T-cell (primary cell): ENCODE measurements around the gene HCRTR2. TPM values are rescaled to one million over a fixed set of nuclear protein-coding genes. Genes with fewer than 3 reads are reported as not detected.

Experiments
- total RNA-seq, 35 experiments: library from RNA in 6 of 35; stranded (reverse) in 6 of 35; fragments of 120-200 nt in 1 of 35; gene quantifications; one replicate each; pipeline versions ENCODE4 v1.2.1 to v1.2.4 and lab custom pipeline; 2013 to 2026

The HCRTR2 gene
- total RNA-seq, 5 donors from 2014 or later (not counting 1 experiment from before 2014, with no cell fraction given): not detected

Other genes starting within 250 kb of the HCRTR2 start
- gene GFRAL, start 153.0 kb downstream of the HCRTR2 start, total RNA-seq: not detected